SK-MEL-5 (cell line): ENCODE results near the gene GCC2. TPM values are rescaled to one million over a fixed set of nuclear protein-coding genes. Genes with fewer than 3 reads are reported as not detected.
"Not testable (repeated sequence)": the region's sequence is repeated elsewhere in the genome, so short reads cannot be mapped to it uniquely, and the experiment has no call there.

Source experiments
- DNase-seq: peaks from one replicate; pipeline ENCODE4 v3.0.0-alpha.2; 2016; ENCODE audit warnings: low read depth, low spot score
- in situ Hi-C: cut with HindIII; loops from 2 replicates; pipeline ENCODE4 v1.10.0; 2016; ENCODE audit warnings: low sequenced_read_pairs, high pct_unique_total_duplicates, low pct_unique_long_range_greater_than_20kb
- small RNA-seq, 2 experiments: library from RNA; depleted of rRNA; stranded (forward); fragments of <200 nt; gene quantifications; one replicate each; pipeline ENCODE3, GENCODE V24; 2014
- total RNA-seq: library from RNA; depleted of rRNA; stranded (reverse); fragments of >200 nt; shearing (Covaris generic); gene quantifications from 2 replicates; pipeline ENCODE4 v1.2.3, GENCODE V29; 2014; rRNA removed

GCC2 gene
- total RNA-seq, 1 experiment from 2014 or later: 16.4 TPM

GRCh38 chr2:108542071-108542470 is 93.1 kb downstream of the GCC2 start:
- in situ Hi-C loops: no loop called here
- DNase-seq: no peak

GRCh38 chr2:108547606-108548005 is 98.6 kb downstream of the GCC2 start:
- in situ Hi-C loops: no loop called here
- DNase-seq: peak; percentile 83

GRCh38 chr2:108548208-108549003 is 99.4 kb downstream of the GCC2 start:
- peak; percentile 58 for DNase-seq
- in situ Hi-C loops: no loop called here

- in situ Hi-C loops: no loop called here
- no peak for DNase-seq
Measured at GRCh38 chr2:108552566-108552965, 103.6 kb downstream of the GCC2 start.

GRCh38 chr2:108553209-108553919 is 104.4 kb downstream of the GCC2 start:
- DNase-seq: no peak
- in situ Hi-C loops: no loop called here

- no peak for DNase-seq
- in situ Hi-C loops: no loop called here
Measured at GRCh38 chr2:108554528-108554927, 105.5 kb downstream of the GCC2 start.

GRCh38 chr2:108555572-108555971 is 106.6 kb downstream of the GCC2 start:
- in situ Hi-C loops: no loop called here
- no peak for DNase-seq

- DNase-seq: peak; percentile 68
- in situ Hi-C loops: not testable (repeated sequence)
Measured at GRCh38 chr2:108556581-108556980, 107.6 kb downstream of the GCC2 start.

Small RNA genes lying within 50 kb of the gene (small RNA-seq; reads per million reads assigned to genes)
- 0 reads per million in 2 experiments for gene SMIM12P1

Other genes with a start within 250 kb of the GCC2 start
- gene SULT1C3, start 209.2 kb upstream of the GCC2 start, total RNA-seq: not detected in 2 replicates
- gene SULT1C2, start 160.3 kb upstream of the GCC2 start, total RNA-seq: 5.0 and 10.7 TPM in 2 replicates
- not detected in 2 replicates for gene SULT1C4, start 71.3 kb upstream of the GCC2 start, total RNA-seq
- gene LIMS1, start 85.3 kb downstream of the GCC2 start, total RNA-seq: 38.0 and 42.8 TPM in 2 replicates